Activated naive CD4-positive, alpha-beta T cell treated with anti-CD3 and anti-CD28 coated beads, Interleukin-2, amount 50 U/mL, for 72 hours (primary cell): ENCODE data around the gene PLA2G4D. TPM values are rescaled to one million over a fixed set of nuclear protein-coding genes. Genes with fewer than 3 reads are reported as not detected.
A peak's percentile ranks its signal among the peaks of the same experiment; 100 is the strongest.
"Not testable (repeated sequence)": the region's sequence is repeated elsewhere in the genome, so short reads cannot be mapped to it uniquely, and the experiment has no call there.

ENCODE experiments used
- ATAC-seq, 2 donors: fragments of 150-1000 bp; cut with Tn5 transposase; 2 replicates each; pipeline ENCODE4 v1.10.0; 2021; ENCODE audit warnings: mild to moderate bottlenecking in 2 of 2, moderate library complexity in 2 of 2
- DNase-seq, 2 donors: peaks; one replicate each; pipeline ENCODE4 v3.0.0; 2021 to 2022; ENCODE audit warnings: low spot score in 2 of 2
- H3K27ac Mint-ChIP-seq, 2 donors: one replicate each; pipeline ENCODE4 v1.8.0; 2022; ENCODE audit warnings: mild to moderate bottlenecking in 2 of 2, mixed read lengths in 2 of 2
- H3K36me3 Mint-ChIP-seq, 2 donors: one replicate each; pipeline ENCODE4 v1.8.0; 2022; ENCODE audit warnings: mixed read lengths in 2 of 2
- H3K9me3 Mint-ChIP-seq, 2 donors: one replicate each; pipeline ENCODE4 v1.8.0; 2022; ENCODE audit warnings: mixed read lengths in 2 of 2
- total RNA-seq, 2 donors: library from RNA; stranded (reverse); gene quantifications; one replicate each; pipeline ENCODE4 v1.2.3, GENCODE V29; 2022

The PLA2G4D gene
- total RNA-seq, 2 donors from 2014 or later = not detected

DNA sequence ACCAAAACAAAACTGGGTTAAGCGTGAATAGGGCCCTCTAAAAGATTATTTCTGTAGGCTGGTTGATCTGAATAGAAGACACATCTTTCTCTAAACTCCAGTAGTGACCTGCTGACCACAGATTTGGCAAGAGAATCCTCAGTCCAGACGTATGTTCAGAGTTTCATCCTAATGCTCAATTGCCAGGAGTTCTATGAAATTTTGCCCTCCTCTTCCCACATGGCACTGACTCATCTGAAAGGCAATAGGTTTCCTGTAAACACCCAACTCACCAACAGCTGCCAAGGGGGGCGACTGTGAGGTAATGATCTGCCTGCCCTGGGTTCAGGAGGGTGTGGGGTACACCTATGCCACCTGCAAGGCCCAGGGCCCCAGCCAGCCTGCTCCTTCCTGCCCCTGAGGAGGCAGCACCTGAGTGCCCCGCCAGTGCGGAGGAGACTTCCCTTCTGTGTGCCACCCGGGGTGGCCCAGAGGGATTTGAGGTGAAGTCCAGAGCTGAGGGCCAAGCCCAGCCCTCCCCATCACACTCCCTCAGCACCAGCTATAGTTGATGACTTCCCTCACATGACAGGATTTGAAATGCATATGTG lies 8.4 kb upstream of the PLA2G4D start:
- DNase-seq (no peak), ATAC-seq (no peak)
- H3K9me3 Mint-ChIP-seq = peaks cover 0 to 6% of the 10 kb centered on the region in 2 donors
- no peak overlapping the region for H3K27ac Mint-ChIP-seq
- H3K36me3 Mint-ChIP-seq = no peaks in the 10 kb centered on the region

DNA sequence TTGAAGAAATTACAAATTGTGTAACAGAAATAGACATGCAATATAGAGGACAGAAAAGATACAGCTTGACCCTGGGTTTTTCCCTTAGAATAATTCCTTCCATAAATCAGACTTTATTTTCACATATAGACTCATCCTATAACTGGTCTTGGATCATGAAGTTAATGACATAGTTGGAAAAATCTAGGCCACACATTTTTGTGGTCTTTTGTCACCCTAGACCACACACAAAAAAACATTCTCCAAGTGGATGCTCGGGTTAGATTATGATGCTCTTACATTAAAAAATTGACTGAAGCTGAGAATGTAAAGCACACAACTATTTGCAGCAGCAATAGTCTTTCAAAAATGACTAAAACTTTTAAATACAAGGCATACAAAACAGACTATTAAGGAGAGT lies 7.5 kb upstream of the PLA2G4D start:
- Mint-ChIP-seq H3K9me3 (peaks cover 0 to 6% of the 10 kb centered on the region in 2 donors), H3K36me3 (no peaks in the 10 kb centered on the region), H3K27ac (no peak overlapping the region)
- no peak for DNase-seq
- ATAC-seq = no peak

DNA sequence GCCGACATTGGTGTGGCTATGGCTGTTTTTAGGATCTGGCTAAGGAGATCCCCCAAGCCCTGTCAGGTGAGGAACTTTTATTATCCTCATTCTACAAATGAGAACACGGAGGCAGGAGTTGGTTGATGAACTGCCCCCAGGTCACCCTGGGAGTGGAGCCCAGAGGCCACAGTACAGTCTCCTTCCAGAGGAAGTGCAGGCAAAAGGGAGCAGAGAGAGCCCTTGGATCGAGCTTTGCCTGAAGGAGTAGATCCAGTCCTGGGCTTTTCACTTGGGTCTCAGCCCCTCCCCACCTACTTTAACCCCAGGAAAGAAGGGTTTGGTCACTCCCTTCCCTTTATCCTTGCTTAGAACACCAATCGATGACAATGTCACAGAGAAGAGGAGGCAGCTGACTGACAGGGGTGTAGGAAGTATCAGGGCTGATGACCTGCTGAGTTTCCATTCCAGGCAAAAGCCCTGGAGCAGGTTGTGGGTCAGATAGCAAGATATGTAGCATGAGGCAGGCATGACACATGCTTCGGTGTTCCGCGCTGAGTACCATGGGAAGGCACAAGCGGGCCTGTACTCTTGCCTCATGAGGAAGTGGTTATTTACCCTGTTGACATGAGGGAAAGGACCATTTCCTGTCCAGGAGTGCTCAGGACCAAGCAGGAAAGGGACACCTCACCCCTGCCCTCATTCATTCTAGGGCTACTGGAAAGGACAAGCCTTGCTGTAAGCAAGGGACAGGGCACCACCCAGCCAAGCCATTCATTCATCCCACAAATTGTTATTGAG lies 5.8 kb upstream of the PLA2G4D start:
- H3K36me3 Mint-ChIP-seq = no peaks in the 10 kb centered on the region
- DNase-seq (no peak), ATAC-seq (no peak)
- H3K9me3 Mint-ChIP-seq = peaks cover 0 to 6% of the 10 kb centered on the region in 2 donors
- no peak overlapping the region for H3K27ac Mint-ChIP-seq

DNA sequence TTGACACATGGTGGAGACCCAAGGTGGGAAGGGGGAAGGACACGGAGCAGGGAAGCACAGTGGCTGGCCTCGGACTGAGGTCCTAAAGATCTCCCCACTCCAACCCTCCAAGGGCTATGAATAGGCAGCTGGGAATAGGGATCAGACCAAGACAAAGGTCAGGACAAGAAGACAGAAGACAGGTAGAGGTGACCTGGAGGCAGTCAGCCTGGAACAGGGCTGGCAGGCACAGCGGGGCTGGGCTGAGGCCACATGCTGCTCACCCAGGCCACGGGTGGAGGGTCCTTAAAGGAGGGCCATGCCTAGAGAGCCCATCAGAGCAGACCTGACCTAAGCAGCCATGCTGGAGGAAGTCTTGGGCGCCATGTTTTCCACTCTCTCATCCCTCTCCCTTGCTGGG lies 2.7 kb upstream of the PLA2G4D start:
- DNase-seq (no peak), ATAC-seq (no peak)
- Mint-ChIP-seq H3K36me3 (no peaks in the 10 kb centered on the region), H3K27ac (no peak overlapping the region), H3K9me3 (peaks cover 0 to 6% of the 10 kb centered on the region in 2 donors)

- Mint-ChIP-seq H3K9me3 (peaks cover 0 to 2% of the 10 kb centered on the region in 2 donors), H3K27ac (no peak overlapping the region), H3K36me3 (no peaks in the 10 kb centered on the region)
- ATAC-seq (no peak), DNase-seq (no peak)
These were observed 396 bp downstream of the PLA2G4D start for GRCh38 chr15:42093966-42094365.

DNA sequence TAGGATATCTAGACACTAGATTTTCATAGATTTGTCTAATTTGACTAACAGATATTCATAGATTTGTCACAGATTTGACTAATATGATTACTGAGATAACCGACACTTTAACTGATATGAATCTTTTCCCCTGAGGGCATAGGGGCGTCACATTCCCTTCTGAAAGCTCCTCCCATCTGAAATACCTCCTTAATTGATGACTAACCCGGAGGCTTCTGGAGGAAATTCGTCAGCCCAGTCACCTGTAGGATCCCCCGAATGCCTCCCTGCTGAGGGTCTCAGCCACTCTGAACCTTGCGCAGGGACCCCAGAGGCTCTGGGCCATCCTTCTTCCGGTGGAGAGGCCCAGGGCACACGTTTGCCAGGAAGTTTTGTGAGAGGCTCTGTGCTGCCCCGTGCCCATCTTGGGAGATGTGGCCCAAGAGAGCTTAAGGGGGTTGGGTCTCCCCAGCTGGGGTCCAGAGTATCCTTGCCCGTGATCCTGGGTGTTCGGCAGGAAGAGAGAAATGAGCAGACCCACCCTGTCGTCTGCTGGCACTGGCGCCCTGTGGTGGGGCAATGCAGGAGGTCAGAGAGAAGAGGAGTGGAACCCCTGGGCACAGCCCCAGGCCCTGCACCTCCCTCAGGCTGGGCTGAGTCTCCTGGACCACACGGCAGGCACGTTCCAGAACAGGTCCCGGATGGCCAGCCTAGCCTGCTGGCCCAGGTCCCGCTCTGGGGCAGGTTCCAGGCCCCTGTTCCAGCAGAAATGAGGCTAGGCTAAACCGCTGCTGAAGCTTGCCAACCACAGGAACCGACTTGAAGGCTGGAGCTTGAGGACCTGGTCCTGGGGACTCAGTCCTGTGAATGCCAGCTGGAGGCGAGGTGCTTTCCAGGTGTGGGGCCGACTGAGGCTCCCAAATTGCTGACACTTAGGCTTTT lies 1.7 kb downstream of the PLA2G4D start:
- DNase-seq (no peak), ATAC-seq (peak in 1 of 2 donors; percentile 63)
- Mint-ChIP-seq H3K9me3 (no peaks in the 10 kb centered on the region), H3K36me3 (no peaks in the 10 kb centered on the region), H3K27ac (no peak overlapping the region)

- not testable (repeated sequence) for H3K36me3 Mint-ChIP-seq, DNase-seq, H3K9me3 Mint-ChIP-seq, ATAC-seq
- H3K27ac Mint-ChIP-seq = peak overlapping the region in 1 of 2 donors; percentile 22
These were observed 2.5 kb downstream of the PLA2G4D start for GRCh38 chr15:42091753-42092397.

DNA sequence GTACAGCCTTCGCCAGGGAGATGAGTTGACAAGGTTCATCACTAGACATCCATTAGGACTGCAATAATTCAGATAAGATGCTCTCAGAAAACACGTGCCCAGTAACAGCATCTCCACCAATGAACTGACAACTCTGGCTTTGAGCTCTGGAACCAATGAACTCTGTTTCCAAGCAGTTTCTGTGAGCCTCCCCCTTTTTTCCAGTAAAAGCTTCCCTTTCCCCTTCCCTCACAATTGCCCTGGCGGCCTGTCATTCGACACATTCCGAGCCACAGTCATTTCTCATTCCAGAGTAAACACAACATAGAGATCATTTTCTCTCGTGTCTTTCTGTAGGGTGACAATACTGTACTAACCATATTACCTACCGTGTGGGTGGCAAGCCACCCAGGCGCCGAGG lies 3.6 kb downstream of the PLA2G4D start:
- H3K27ac Mint-ChIP-seq = no peak overlapping the region
- H3K9me3 Mint-ChIP-seq = no peaks in the 10 kb centered on the region
- no peaks in the 10 kb centered on the region for H3K36me3 Mint-ChIP-seq
- no peak for ATAC-seq
- DNase-seq = no peak

DNA sequence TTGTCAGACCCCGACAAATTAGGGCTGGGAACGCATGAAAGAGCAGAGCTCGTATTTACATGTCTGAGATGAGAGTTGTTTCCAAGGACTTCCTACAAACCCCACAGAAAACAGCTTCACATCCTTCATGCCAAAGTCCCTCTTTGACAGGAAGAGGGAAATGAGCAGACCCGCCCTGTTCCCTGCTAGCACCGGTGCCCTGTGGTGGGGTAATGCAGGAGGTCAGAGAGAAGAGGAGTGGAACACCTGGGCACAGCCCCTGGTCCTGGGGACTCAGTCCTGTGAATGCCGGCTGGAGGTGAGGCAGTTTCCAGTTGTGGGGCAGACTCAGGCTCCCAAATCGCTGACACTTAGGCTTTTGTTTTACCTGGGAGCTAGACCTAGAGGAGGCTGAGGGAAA lies 4.0 kb downstream of the PLA2G4D start:
- DNase-seq (no peak), ATAC-seq (no peak)
- H3K9me3 Mint-ChIP-seq = no peaks in the 10 kb centered on the region
- no peaks in the 10 kb centered on the region for H3K36me3 Mint-ChIP-seq
- H3K27ac Mint-ChIP-seq = no peak overlapping the region

DNA sequence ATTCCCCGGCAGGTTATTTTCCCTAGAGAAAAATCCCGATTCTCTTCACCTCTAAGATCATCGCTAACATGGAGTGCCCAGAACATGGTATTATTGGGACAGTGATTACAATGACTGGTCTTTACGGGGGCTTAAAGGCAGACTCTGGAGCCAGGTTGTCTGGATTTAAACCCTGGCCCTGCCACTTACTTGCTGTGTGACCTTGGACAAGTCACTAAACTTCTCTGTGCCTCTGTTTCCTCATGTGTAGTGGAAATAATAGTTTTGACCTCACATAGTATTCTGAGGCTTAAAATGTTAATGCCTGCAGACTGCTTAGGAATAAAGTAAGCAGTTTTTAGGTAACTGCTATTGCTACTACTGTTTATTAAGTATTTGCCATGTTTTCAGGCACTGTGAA lies 4.4 kb downstream of the PLA2G4D start:
- ATAC-seq = no peak
- H3K36me3 Mint-ChIP-seq = no peaks in the 10 kb centered on the region

DNA sequence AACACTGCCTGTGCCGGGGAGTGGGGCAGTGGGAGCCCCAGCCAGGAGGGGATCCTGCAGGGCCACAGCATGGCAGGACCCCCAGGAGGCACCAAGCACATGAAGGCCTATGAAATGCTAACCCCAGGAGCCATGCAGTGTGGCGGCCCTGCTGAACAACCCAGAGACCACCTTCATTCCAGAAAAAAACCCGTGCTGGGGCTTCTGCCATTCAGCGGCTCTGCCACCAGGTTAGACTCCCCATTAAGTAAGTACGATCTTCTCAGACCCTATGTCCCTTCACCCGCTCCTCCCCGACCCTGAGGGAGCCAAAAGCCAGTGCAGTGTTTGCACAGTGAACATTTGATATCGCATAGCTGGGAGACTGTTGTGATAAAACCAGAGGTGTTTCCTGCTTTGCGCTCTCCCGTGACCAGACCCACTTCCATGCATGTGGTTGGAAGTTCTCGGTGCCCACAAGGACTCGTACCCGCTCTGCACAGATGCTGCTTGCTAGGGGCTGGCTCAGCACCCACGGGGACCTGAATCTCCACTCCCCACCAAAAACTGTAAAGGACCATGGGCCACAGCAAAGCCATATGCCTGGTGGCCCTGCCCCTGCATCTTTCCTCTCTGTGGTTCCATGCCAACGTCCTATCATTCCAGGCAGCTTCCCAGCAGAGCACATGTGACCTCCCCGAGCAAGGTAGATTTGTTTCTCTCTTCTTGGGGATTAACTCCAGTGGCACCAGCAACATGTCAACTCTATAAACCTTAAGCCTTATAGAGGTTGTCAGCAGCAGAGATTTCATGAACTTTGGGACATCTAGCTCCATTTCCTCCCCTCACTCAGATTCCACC lies 5.3 kb downstream of the PLA2G4D start:
- ATAC-seq (no peak), DNase-seq (no peak)

More for the DNA sequence above, 4.4 kb downstream of the PLA2G4D start:
- no peak for DNase-seq
- Mint-ChIP-seq H3K9me3 (no peaks in the 10 kb centered on the region), H3K27ac (no peak overlapping the region)

GRCh38 chr15:42087926-42088800 lies 6.2 kb downstream of the PLA2G4D start:
- H3K27ac Mint-ChIP-seq = no peak overlapping the region
- DNase-seq (no peak), ATAC-seq (no peak)

More for the DNA sequence above, 5.3 kb downstream of the PLA2G4D start:
- H3K27ac Mint-ChIP-seq = no peak overlapping the region
- no peaks in the 10 kb centered on the region for H3K9me3 Mint-ChIP-seq
- no peaks in the 10 kb centered on the region for H3K36me3 Mint-ChIP-seq

GRCh38 chr15:42087460-42087859 lies 6.9 kb downstream of the PLA2G4D start:
- ATAC-seq (no peak), DNase-seq (no peak)
- Mint-ChIP-seq H3K27ac (no peak overlapping the region), H3K36me3 (no peaks in the 10 kb centered on the region), H3K9me3 (no peaks in the 10 kb centered on the region)

More at GRCh38 chr15:42087926-42088800, 6.2 kb downstream of the PLA2G4D start:
- H3K36me3 Mint-ChIP-seq = no peaks in the 10 kb centered on the region
- no peaks in the 10 kb centered on the region for H3K9me3 Mint-ChIP-seq

DNA sequence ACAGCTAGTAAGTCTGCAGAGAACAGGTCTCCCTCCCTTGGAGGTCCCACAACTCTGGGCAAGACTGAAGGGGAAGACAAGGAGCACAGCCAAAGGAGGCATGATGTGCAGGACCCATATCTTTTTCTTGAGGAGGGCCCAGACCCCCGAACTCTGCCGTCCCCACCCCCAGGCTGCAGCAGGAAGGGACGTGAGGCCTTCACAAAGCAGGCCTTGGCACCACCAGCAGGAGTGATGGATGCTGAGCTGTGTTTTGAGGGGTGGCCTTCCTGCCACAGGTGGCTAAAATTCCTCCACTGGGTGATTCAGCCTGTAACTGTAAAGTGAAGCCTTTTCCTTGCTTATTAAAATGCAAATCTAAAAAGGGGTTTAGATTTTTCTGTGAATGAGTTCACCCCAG lies 8.6 kb downstream of the PLA2G4D start:
- ATAC-seq (no peak), DNase-seq (no peak)
- Mint-ChIP-seq H3K27ac (no peak overlapping the region), H3K9me3 (no peaks in the 10 kb centered on the region), H3K36me3 (no peaks in the 10 kb centered on the region)

- DNase-seq (peak in 1 of 2 donors; percentile 38), ATAC-seq (no peak)
- Mint-ChIP-seq H3K9me3 (no peaks in the 10 kb centered on the region), H3K27ac (no peak overlapping the region), H3K36me3 (no peaks in the 10 kb centered on the region)
These were observed 9.1 kb downstream of the PLA2G4D start for GRCh38 chr15:42085236-42085605.
